AG04450 (cell line): ENCODE data around the gene PKNOX1. TPM values are rescaled to one million over a fixed set of nuclear protein-coding genes. Genes with fewer than 3 reads are reported as not detected.
"Not testable (repeated sequence)": the region's sequence is repeated elsewhere in the genome, so short reads cannot be mapped to it uniquely, and the experiment has no call there.

Source experiments
- CTCF ChIA-PET: fragments of 300-600, 350-600 bp; formaldehyde crosslinking; extraction: SDS; loops from one replicate; lab custom pipeline; 2022; ENCODE audit warnings: antibody characterized with exemption, inconsistent platforms; lab: Charles Lee
- POLR2A ChIA-PET: fragments of 350-600 bp; formaldehyde crosslinking; extraction: SDS; loops from one replicate; lab custom pipeline; 2021; ENCODE audit warnings: antibody characterized with exemption, inconsistent platforms; lab: Yijun Ruan, JAX
- DNase-seq: peaks from one replicate; pipeline ENCODE4 v3.0.0-alpha.2; 2011; ENCODE audit warnings: low read depth, low spot score
- H3K27ac ChIP-seq: one replicate; pipeline ENCODE4 v1.5.1; 2012; ENCODE audit warnings: low read depth, low read length, control low read depth
- H3K27me3 ChIP-seq: one replicate; pipeline ENCODE4 v1.6.0; 2012; ENCODE audit warnings: low read length; ENCODE audit not compliant: control insufficient read depth, insufficient read depth
- H3K4me3 ChIP-seq: 2 replicates; pipeline ENCODE4 v1.5.1; 2011; ENCODE audit warnings: mild to moderate bottlenecking, low read depth, low read length, control low read depth
- H3K9me3 ChIP-seq: 2 replicates; pipeline ENCODE4 v1.5.1; 2012; ENCODE audit warnings: low read length; ENCODE audit not compliant: control insufficient read depth, insufficient read depth
- CTCF ChIP-seq: IDR thresholded peaks from 2 replicates; pipeline ENCODE4 v1.5.1; 2011; ENCODE audit warnings: low read depth, low read length, control low read depth, inconsistent platforms
- polyA plus RNA-seq: library from polyadenylated mRNA; depleted of rRNA; stranded (reverse); fragments of >200 nt; gene quantifications from 2 replicates; pipeline ENCODE4 v1.2.3, GENCODE V29; 2011

Gene PKNOX1
- polyA plus RNA-seq, 1 experiment, result 65.6 TPM

GRCh38 chr21:43001316-43001715, 27.0 kb downstream of the PKNOX1 start:
- Histone ChIP-seq H3K4me3 (no peak overlapping the region), H3K9me3 (peaks cover 9% of the 10 kb centered on the region), H3K27ac (no peak overlapping the region), H3K27me3 (no peaks in the 10 kb centered on the region)
- POLR2A ChIA-PET, result no interaction called here
- CTCF ChIA-PET, result no interaction called here
- no peak for DNase-seq
- TF ChIP-seq CTCF, result no peak

GRCh38 chr21:43004926-43005325, 30.6 kb downstream of the PKNOX1 start:
- Histone ChIP-seq H3K9me3 (peaks cover 2% of the 10 kb centered on the region), H3K4me3 (no peak overlapping the region), H3K27ac (no peak overlapping the region), H3K27me3 (no peaks in the 10 kb centered on the region)
- ChIA-PET POLR2A (no interaction called here), CTCF (no interaction called here)
- no peak for TF ChIP-seq CTCF
- no peak for DNase-seq

GRCh38 chr21:43005635-43006034, 31.3 kb downstream of the PKNOX1 start:
- H3K9me3 ChIP-seq, result peaks cover 2% of the 10 kb centered on the region; the same call in 1 of the 2 replicates
- no peak overlapping the region for H3K27ac ChIP-seq
- ChIA-PET POLR2A (no interaction called here), CTCF (no interaction called here)
- no peak for TF ChIP-seq CTCF
- no peaks in the 10 kb centered on the region for H3K27me3 ChIP-seq
- no peak overlapping the region for H3K4me3 ChIP-seq
- no peak for DNase-seq

- H3K27me3 ChIP-seq, DNase-seq, H3K4me3 ChIP-seq, POLR2A ChIA-PET, H3K9me3 ChIP-seq, CTCF ChIA-PET, H3K27ac ChIP-seq: not testable (repeated sequence)
Observed at GRCh38 chr21:43006051-43006873, 31.9 kb downstream of the PKNOX1 start.

GRCh38 chr21:43006874-43007208, 32.5 kb downstream of the PKNOX1 start:
- CTCF ChIA-PET, result no interaction called here
- POLR2A ChIA-PET, result no interaction called here

More at GRCh38 chr21:43006874-43007208, 32.5 kb downstream of the PKNOX1 start:
- Histone ChIP-seq H3K9me3 (peaks cover 2% of the 10 kb centered on the region; the same call in 1 of the 2 replicates), H3K4me3 (no peak overlapping the region), H3K27ac (no peak overlapping the region), H3K27me3 (no peaks in the 10 kb centered on the region)
- DNase-seq, result no peak
- no peak for TF ChIP-seq CTCF
